Astrocyte (in vitro differentiated cells and primary cell): ENCODE measurements around the gene CLBA1. TPM values are rescaled to one million over a fixed set of nuclear protein-coding genes. Genes with fewer than 3 reads are reported as not detected.

Experiments used
- DNase-seq: peaks from one replicate; pipeline ENCODE4 v3.0.0-alpha.2; 2010; ENCODE audit warnings: low read depth
- FAIRE-seq: peaks from 2 replicates; lab custom pipeline; 2011; peaks lifted over from hg19 to GRCh38; lab: Jason Lieb, UNC
- H2AFZ ChIP-seq: 2 replicates; pipeline ENCODE4 v1.6.0; 2012; ENCODE audit warnings: low read depth, low read length, inconsistent platforms
- H3K27ac ChIP-seq: 2 replicates; pipeline ENCODE4 v1.5.1; 2011; ENCODE audit warnings: low read depth, low read length, inconsistent platforms
- H3K27me3 ChIP-seq: 2 replicates; pipeline ENCODE4 v1.6.0; 2011; ENCODE audit warnings: low read length, inconsistent platforms; ENCODE audit not compliant: insufficient read depth
- H3K36me3 ChIP-seq: 2 replicates; pipeline ENCODE4 v1.5.1; 2011; ENCODE audit warnings: low read length, inconsistent platforms; ENCODE audit not compliant: insufficient read depth
- H3K4me1 ChIP-seq: 2 replicates; pipeline ENCODE4 v1.5.1; 2011; ENCODE audit warnings: low read length, inconsistent platforms; ENCODE audit not compliant: insufficient read depth
- H3K4me2 ChIP-seq: 2 replicates; pipeline ENCODE4 v1.6.0; 2012; ENCODE audit warnings: low read length, inconsistent platforms
- H3K4me3 ChIP-seq: 2 replicates; pipeline ENCODE4 v1.5.1; 2011; ENCODE audit warnings: low read depth, mild to moderate bottlenecking, low read length, inconsistent platforms; ENCODE audit not compliant: insufficient read depth
- H3K79me2 ChIP-seq: 2 replicates; pipeline ENCODE4 v1.6.0; 2012; ENCODE audit warnings: mild to moderate bottlenecking, low read length, inconsistent platforms; ENCODE audit not compliant: insufficient read depth
- H3K9ac ChIP-seq: 2 replicates; pipeline ENCODE4 v1.6.0; 2012; ENCODE audit warnings: mild to moderate bottlenecking, low read length, inconsistent platforms
- H3K9me3 ChIP-seq: 2 replicates; pipeline ENCODE4 v1.5.1; 2012; ENCODE audit warnings: low read depth, mild to moderate bottlenecking, low read length, inconsistent platforms; ENCODE audit not compliant: insufficient read depth
- H4K20me1 ChIP-seq: 2 replicates; pipeline ENCODE4 v1.6.0; 2012; ENCODE audit warnings: low read length, inconsistent platforms; ENCODE audit not compliant: insufficient read depth
- H3K27ac Mint-ChIP-seq: one replicate; pipeline ENCODE4 v1.8.0; 2021; ENCODE audit warnings: mild to moderate bottlenecking, mixed read lengths; ENCODE audit not compliant: unreplicated experiment
- H3K27me3 Mint-ChIP-seq: one replicate; pipeline ENCODE4 v1.8.0; 2021; ENCODE audit warnings: low read depth, mixed read lengths; ENCODE audit not compliant: unreplicated experiment
- H3K36me3 Mint-ChIP-seq: one replicate; pipeline ENCODE4 v1.8.0; 2021; ENCODE audit warnings: low read depth, mixed read lengths; ENCODE audit not compliant: unreplicated experiment
- H3K4me1 Mint-ChIP-seq: one replicate; pipeline ENCODE4 v1.8.0; 2021; ENCODE audit warnings: low read depth, mixed read lengths; ENCODE audit not compliant: unreplicated experiment
- H3K4me3 Mint-ChIP-seq: one replicate; pipeline ENCODE4 v1.8.0; 2021; ENCODE audit warnings: mild to moderate bottlenecking, moderate library complexity, mixed read lengths; ENCODE audit not compliant: unreplicated experiment
- H3K9me3 Mint-ChIP-seq: one replicate; pipeline ENCODE4 v1.8.0; 2021; ENCODE audit warnings: mild to moderate bottlenecking, mixed read lengths; ENCODE audit not compliant: unreplicated experiment
- CTCF ChIP-seq: IDR thresholded peaks from 2 replicates; pipeline ENCODE4 v1.5.1; 2011; ENCODE audit warnings: low read depth, mild to moderate bottlenecking, inconsistent platforms, low read length, moderate library complexity; ENCODE audit not compliant: insufficient read depth
- EZH2 ChIP-seq: IDR thresholded peaks from 2 replicates; pipeline ENCODE4 v1.6.1; 2012; ENCODE audit warnings: mild to moderate bottlenecking, low read length, inconsistent platforms; ENCODE audit not compliant: insufficient read depth
- total RNA-seq: library from RNA; stranded (reverse); gene quantifications from 2 replicates; pipeline ENCODE4 v1.2.1, GENCODE V29; 2021

The CLBA1 gene
- total RNA-seq, 1 donor from 2014 or later, result 6.3 TPM

GRCh38 chr14:105025429-105025828 lies 39.8 kb downstream of the CLBA1 start:
- Histone ChIP-seq H3K79me2 (peaks cover 15% of the 10 kb centered on the region), H3K4me3 (no peak overlapping the region), H3K4me2 (peak overlapping the region; percentile 16), H3K9ac (peak overlapping the region; percentile 51), H2AFZ (no peak overlapping the region), H3K9me3 (no peaks in the 10 kb centered on the region), H3K4me1 (peaks cover 61% of the 10 kb centered on the region), H3K27me3 (no peaks in the 10 kb centered on the region), H3K36me3 (no peaks in the 10 kb centered on the region), H3K27ac (peak overlapping the region; percentile 92), H4K20me1 (no peaks in the 10 kb centered on the region)
- peaks cover 25% of the 10 kb centered on the region for H3K4me1 Mint-ChIP-seq
- H3K4me3 Mint-ChIP-seq, result no peak overlapping the region
- TF ChIP-seq CTCF (no peak), EZH2 (no peak)
- no peak for DNase-seq
- H3K27ac Mint-ChIP-seq, result peak overlapping the region; percentile 98
- no peak for FAIRE-seq
- H3K36me3 Mint-ChIP-seq, result no peaks in the 10 kb centered on the region
- peaks cover 1% of the 10 kb centered on the region for H3K9me3 Mint-ChIP-seq
- H3K27me3 Mint-ChIP-seq, result no peaks in the 10 kb centered on the region

GRCh38 chr14:105026033-105026785 lies 40.6 kb downstream of the CLBA1 start:
- no peak for TF ChIP-seq EZH2
- TF ChIP-seq CTCF, result no peak
- Histone ChIP-seq H3K27ac (peak overlapping the region; percentile 92), H3K36me3 (no peaks in the 10 kb centered on the region), H4K20me1 (no peaks in the 10 kb centered on the region), H3K4me3 (no peak overlapping the region), H3K4me1 (peaks cover 61% of the 10 kb centered on the region), H3K9ac (peak overlapping the region; percentile 51), H3K79me2 (peaks cover 11% of the 10 kb centered on the region), H3K27me3 (no peaks in the 10 kb centered on the region), H3K4me2 (peak overlapping the region; percentile 37), H2AFZ (no peak overlapping the region), H3K9me3 (no peaks in the 10 kb centered on the region)
- Mint-ChIP-seq H3K4me1 (peaks cover 29% of the 10 kb centered on the region), H3K27me3 (no peaks in the 10 kb centered on the region), H3K9me3 (peaks cover 1% of the 10 kb centered on the region), H3K27ac (peak overlapping the region; percentile 48), H3K36me3 (no peaks in the 10 kb centered on the region), H3K4me3 (no peak overlapping the region)
- FAIRE-seq (no peak), DNase-seq (peak; percentile 86)
